Suppressor macrophage treated with lipopolysaccharide for 4 hours (primary cell): ENCODE data around the gene NEUROG1.
"Not testable (repeated sequence)": the region's sequence is repeated elsewhere in the genome, so short reads cannot be mapped to it uniquely, and the experiment has no call there.

Experiments
- DNase-seq: peaks from one replicate; pipeline ENCODE4 v3.0.0-alpha.2; 2020

NEUROG1 gene

DNA sequence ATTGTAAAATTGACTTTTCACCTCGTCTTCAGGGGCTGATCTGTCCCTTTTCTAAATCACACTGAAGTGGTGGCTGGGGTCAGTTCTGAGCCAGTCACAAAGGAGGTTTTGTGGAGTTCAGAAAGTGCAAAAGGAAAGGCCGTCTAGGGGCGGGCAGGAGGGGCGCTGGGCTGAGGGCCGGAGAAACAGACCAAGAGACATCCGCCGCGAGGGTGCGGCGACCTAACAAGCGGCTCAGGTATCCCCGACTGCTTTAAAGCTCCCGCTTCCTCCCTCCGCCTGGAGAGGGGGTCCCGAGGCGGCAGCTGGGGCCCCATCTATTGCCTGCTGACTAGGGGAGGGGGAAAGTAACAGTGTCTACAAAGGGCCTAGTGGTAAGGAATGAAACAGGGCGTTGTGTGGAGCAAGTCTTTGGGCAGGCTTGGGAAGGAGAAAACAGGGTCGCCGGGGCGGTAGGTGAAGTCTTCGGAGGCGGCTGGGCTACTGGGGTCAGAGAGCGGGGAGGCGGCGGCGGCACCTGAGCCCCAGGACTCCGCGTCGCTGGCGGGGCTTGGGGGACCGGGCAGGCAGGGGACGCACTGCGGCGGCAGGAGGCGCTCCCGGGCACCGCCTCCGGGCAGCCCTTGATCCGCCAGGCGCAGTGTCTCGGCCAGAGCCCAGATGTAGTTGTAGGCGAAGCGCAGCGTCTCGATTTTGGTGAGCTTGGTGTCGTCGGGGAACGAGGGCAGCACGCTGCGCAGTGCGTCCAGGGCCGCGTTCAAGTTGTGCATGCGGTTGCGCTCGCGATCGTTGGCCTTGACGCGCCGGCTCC lies 950 bp downstream of the NEUROG1 start:
- DNase-seq: no peak

GRCh38 chr5:135533794-135534193 lies 2.0 kb downstream of the NEUROG1 start:
- no peak for DNase-seq

GRCh38 chr5:135533334-135533733 lies 2.4 kb downstream of the NEUROG1 start:
- no peak for DNase-seq

DNA sequence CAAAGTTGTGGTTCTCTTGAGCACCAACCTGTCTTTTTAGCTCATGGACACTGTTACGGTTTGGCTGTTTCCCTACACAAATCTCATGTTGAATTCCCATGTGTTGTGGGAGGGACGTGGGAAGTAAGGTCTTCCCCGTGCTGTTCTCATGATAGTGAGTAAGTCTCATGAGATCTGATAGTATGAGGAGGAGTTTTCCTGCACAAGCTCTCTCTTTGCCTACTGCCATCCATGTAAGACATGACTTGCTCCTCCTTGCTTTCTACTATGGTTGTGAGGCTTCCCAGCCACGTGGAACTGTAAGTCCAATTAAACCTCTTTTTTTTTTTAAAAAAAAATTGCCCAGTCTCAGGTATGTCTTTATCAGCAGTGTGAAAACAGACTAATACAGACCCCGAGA lies 6.2 kb downstream of the NEUROG1 start:
- DNase-seq: not testable (repeated sequence)

DNA sequence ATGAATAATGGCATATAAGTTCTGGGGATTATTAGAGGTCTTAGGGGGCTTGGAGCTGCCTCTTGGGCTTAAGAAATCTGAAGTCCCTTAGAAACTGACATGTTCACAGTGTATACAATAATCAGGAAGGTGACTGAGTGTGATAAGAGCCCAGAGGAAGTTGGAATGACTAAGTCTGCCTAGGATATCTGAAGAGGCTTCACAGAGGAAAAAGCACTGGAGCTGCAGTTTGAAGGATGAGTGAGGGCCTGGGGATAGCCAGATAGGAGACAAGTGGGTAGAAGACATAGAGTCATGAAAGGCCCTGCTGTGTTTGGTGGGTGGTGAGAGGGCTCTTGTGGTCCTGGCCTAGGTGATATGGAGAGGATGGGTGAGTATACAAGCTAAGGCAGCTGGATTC lies 8.8 kb downstream of the NEUROG1 start:
- no peak for DNase-seq

- no peak for DNase-seq
Observed at GRCh38 chr5:135521964-135522363, 13.8 kb downstream of the NEUROG1 start.

DNA sequence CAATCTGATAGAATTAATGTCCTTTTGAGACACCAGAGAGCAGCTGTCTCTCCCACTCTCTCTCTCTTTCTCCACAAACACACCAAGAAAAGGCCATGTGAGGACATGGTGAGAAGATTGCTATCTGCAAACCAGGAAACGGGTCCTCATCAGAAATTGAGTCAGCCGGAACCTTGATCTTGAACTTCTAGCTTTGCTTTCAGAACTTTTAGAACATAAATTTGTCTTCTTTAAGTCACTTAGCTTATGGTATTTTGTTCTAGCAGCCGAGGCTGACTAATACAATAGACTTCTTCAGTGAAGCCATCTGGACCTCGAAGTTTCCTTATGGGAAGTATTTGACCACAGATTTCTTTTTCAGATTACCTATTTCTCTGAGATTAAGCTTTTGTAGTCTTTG lies 18.1 kb downstream of the NEUROG1 start:
- DNase-seq: no peak

DNA sequence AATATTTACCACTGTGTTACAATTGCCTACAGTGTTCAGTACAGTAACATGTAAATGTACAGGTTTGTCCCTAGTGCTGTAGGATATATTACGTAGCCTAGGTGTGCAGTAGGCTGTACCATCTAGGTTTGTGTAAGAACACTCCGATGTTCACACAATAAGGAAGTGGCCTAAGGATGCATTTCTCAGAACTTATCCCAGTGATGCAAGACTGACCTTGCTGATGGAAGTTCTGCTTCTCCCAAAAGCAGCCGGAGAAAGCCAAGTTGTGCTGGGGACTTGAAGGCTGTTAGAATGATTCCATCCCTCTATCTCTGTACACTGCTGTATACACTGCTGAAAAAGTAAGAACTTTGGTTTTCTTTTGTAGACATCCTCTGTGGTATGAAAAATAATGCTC lies 21.6 kb downstream of the NEUROG1 start:
- DNase-seq: no peak

DNA sequence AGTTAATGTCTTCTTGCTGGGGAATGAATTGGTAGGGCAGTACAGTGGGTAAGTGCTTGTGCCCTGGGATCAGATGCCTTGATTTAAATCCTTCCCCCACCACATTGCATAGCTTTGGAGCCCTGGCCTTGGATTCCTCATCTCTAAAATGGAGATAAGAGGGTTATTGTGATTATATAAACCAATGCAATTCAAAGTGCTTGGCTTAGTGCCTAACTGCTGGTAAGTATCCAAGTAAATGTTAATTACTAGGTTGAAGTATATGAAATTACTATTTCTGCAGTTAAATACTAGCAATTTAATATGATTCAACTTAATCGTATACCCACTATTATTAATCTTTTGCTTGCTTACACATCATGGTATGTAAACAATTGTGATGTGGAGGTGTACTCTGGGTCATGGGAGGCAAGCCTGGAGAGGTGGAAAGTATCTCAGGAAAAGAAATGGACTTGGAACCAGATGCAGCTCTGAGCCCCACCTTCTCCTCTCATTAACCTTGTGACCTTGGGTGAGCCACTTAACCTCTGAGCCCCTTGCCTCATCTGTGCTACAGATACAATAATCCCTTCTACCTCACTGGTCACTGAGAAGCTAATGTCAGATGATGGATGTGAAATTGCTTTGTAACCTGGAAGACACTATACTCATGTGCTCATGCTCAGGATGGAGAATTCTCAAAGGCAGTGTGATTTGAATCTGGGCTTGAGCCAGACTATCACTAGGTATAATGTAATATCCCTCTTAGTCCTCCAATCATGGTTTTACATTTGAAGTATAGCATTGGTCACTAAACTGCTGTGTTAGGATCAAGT lies 23.8 kb downstream of the NEUROG1 start:
- DNase-seq: no peak

- DNase-seq: no peak
Observed at GRCh38 chr5:135509995-135510394, 25.8 kb downstream of the NEUROG1 start.

DNA sequence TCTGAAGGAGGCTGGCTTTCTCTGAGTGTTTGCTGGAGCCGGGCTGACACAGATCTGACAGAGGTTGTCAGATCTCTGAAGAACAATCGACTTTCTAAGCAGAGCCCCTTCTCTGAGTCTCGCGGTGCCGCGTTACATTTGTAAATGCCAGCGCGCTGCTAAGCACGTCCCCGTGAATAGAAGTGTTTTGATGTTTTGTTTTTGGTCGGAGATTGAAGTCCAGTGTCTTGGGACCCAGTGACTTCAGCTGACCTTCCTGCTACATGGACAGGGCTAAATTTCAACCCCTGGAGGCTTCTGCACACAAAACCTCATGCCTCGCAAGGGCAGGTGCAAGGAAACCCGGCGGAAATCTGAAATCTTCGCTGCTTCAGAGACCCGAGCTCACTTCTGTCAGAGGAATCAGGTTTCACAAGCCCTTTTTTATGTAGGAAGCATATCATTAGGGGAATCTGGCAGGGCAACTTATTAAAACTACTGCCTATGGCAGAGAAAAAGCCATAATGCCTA lies 27.2 kb downstream of the NEUROG1 start:
- DNase-seq: no peak

DNA sequence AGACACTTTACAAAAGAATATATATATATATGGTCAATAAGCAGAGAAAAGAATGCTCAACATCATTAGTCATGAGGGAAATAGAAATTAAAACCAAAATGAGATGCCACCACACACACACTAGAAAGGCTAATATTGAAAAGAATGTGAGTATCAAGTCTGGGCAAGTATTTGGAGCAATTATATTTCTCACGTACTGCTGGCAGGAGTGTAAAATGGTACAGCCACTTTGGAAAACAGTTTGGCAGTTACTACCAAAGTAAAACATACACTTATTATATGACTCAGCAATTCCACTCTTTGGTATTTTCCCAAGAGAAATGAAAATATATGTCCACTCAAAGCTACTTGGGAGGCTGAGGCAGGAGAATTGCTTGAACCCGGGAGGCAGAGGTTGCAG lies 29.8 kb downstream of the NEUROG1 start:
- DNase-seq: no peak

DNA sequence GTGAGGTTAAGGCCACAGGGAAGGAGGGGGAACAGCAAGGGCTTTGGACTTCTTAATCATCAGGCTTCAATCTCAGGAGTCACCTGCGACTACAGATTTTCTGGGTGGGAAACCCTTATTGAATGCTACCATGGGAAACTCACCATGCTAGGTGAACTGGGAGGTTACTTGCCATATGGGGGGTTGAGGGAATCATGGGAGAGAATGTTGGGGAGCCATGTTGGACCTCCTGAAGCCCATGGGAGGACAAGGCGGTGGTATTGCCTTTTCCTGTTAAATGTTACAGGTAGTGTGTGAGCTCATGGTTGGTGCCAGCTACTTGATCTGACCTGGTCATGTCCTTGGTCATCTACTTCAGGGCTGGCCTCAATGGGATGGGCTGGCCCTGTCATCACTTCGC lies 31.4 kb downstream of the NEUROG1 start:
- DNase-seq: no peak

GRCh38 chr5:135503871-135504270 lies 31.9 kb downstream of the NEUROG1 start:
- DNase-seq: no peak

GRCh38 chr5:135502836-135503520 lies 32.8 kb downstream of the NEUROG1 start:
- DNase-seq: no peak

- DNase-seq: no peak
Observed at GRCh38 chr5:135501965-135502364, 33.8 kb downstream of the NEUROG1 start.

GRCh38 chr5:135498637-135498995 lies 37.1 kb downstream of the NEUROG1 start:
- no peak for DNase-seq

- no peak for DNase-seq
Observed at GRCh38 chr5:135497971-135498636, 37.7 kb downstream of the NEUROG1 start.

DNA sequence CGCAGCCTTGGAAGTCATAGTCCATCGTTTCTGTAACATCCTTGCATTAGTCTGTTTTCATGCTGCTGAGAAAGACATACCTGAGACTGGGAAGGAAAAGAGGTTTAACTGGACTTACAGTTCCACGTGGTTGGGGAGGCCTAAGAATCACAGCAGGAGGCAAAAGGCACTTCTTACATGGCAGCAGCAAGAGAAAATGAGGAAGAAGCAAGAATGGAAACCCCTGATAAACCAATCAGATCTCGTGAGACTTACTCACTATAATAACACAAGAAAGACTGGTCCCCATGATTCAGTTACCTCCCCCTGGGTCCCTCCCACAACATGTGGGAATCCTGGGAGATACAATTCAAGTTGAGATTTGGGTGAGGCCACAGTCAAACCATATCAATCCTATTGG lies 40.2 kb downstream of the NEUROG1 start:
- DNase-seq: peak; percentile 34

- DNase-seq: no peak
Observed at GRCh38 chr5:135494196-135494595, 41.6 kb downstream of the NEUROG1 start.

DNA sequence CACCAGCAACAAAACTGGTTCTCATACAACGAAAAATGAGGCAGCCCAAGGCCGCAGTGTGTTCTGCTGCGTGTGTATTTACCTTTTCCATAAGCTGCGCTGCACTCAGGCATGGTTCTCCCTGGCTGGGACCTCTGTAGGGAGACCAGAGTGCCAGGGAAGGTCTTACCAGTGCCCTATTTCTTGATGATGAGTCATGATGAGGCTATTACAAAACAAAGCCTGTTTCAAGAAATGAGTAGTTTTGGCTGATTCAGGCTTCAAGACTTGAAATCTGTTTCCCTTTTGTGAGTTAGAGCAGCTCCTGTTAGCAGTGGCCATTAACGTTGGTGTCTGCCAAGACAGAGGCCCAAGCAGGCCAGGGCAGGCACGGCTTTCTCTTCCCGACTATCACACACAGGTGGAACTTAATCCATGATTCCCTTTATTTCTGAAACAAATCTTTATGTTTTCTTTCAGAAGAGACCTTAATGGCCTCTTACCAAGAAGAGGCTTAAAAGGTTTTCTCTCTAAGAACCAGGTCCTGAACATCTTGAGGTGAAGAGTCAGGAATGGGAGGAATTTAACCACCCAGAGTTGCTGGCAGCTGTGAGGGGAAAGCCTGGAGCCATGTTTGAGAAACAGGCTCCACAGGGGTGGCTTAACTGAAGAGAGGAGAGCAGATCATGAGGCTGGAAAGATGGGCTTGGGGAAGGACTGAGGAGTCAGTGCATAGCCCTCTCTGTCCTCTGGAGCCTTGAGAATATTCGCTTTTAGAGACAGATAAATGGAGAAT lies 42.2 kb downstream of the NEUROG1 start:
- peak; percentile 90 for DNase-seq

GRCh38 chr5:135492319-135492626 lies 43.5 kb downstream of the NEUROG1 start:
- DNase-seq: peak; percentile 32
